Endodermal cell (in vitro differentiated cells): ENCODE data around the gene VWA1. TPM values are rescaled to one million over a fixed set of nuclear protein-coding genes. Genes with fewer than 3 reads are reported as not detected.

Experiments
- DNase-seq: peaks from one replicate; pipeline ENCODE4 v3.0.0-alpha.2; 2017
- H3K27ac ChIP-seq: 2 replicates; pipeline ENCODE4 v1.5.1; 2013; ENCODE audit warnings: mild to moderate bottlenecking, low read depth, low read length, moderate library complexity
- H3K27me3 ChIP-seq: 2 replicates; pipeline ENCODE4 v1.6.1; 2013; ENCODE audit warnings: mild to moderate bottlenecking, low read length, moderate library complexity; ENCODE audit not compliant: insufficient read depth, control insufficient read depth, poor library complexity, severe bottlenecking
- H3K36me3 ChIP-seq: 2 replicates; pipeline ENCODE4 v1.7.0; 2013; ENCODE audit warnings: mild to moderate bottlenecking, low read length, moderate library complexity; ENCODE audit not compliant: control insufficient read depth, insufficient read depth
- H3K4me1 ChIP-seq: one replicate; pipeline ENCODE4 v1.7.0; 2013; ENCODE audit warnings: low read length; ENCODE audit not compliant: control insufficient read depth, insufficient read depth
- H3K4me3 ChIP-seq: 2 replicates; pipeline ENCODE4 v1.5.1; 2013; ENCODE audit warnings: mild to moderate bottlenecking, low read length, moderate library complexity
- H3K9ac ChIP-seq: 2 replicates; pipeline ENCODE4 v1.6.1; 2013; ENCODE audit warnings: mild to moderate bottlenecking, low read length, moderate library complexity; ENCODE audit not compliant: poor library complexity, severe bottlenecking; ENCODE audit errors: extremely low read depth
- H3K9me3 ChIP-seq: 2 replicates; pipeline ENCODE4 v1.6.1; 2013; ENCODE audit warnings: mild to moderate bottlenecking, low read length, moderate library complexity; ENCODE audit not compliant: control insufficient read depth
- H3K27ac Mint-ChIP-seq: 2 replicates; pipeline ENCODE4 v1.8.0; 2020; ENCODE audit warnings: mixed read lengths
- H3K27me3 Mint-ChIP-seq: 2 replicates; pipeline ENCODE4 v1.8.0; 2021; ENCODE audit warnings: mild to moderate bottlenecking, mixed read lengths; ENCODE audit not compliant: insufficient read depth
- H3K36me3 Mint-ChIP-seq: 2 replicates; pipeline ENCODE4 v1.8.0; 2020; ENCODE audit warnings: low read depth, mixed read lengths
- H3K4me1 Mint-ChIP-seq: 2 replicates; pipeline ENCODE4 v1.8.0; 2020; ENCODE audit warnings: mixed read lengths
- H3K4me3 Mint-ChIP-seq: 2 replicates; pipeline ENCODE4 v1.8.0; 2020; ENCODE audit warnings: mild to moderate bottlenecking, moderate library complexity, mixed read lengths
- H3K9me3 Mint-ChIP-seq: 2 replicates; pipeline ENCODE4 v1.8.0; 2020; ENCODE audit warnings: mild to moderate bottlenecking, mixed read lengths
- WGBS, 2 experiments: methylation state at CpG; one replicate each; pipeline versions ENCODE4 v1.1.5 to v1.1.7; 2013; ENCODE audit warnings: missing lambda C conversion rate in 2 of 2, mixed read lengths in 1 of 2; ENCODE audit not compliant: insufficient coverage in 1 of 2, insufficient read length in 1 of 2; 5-methylcytosine and 5-hydroxymethylcytosine counted together
- total RNA-seq, 2 donors: library from RNA; stranded (reverse); fragmentation: NEBNext Ultra II Directional in 1 of 2; extraction: Animal tissue kit (Norgen Biotek cat#: 25700) in 1 of 2; gene quantifications; 2 replicates in 1 of 2; 3 replicates in 1 of 2; pipeline ENCODE4 v1.2.1, GENCODE V29; 2021
- TF ChIP-seq, protein P1 (sequence below): fragments of 200-600 bp; sonication (generic); conservative IDR thresholded peaks from 2 replicates; pipeline ENCODE4 v1.5.0; 2021; ENCODE audit warnings: antibody characterized with exemption, mild to moderate bottlenecking

The VWA1 gene
- total RNA-seq, 2 donors from 2014 or later: 12.7 to 17.4 TPM

DNA sequence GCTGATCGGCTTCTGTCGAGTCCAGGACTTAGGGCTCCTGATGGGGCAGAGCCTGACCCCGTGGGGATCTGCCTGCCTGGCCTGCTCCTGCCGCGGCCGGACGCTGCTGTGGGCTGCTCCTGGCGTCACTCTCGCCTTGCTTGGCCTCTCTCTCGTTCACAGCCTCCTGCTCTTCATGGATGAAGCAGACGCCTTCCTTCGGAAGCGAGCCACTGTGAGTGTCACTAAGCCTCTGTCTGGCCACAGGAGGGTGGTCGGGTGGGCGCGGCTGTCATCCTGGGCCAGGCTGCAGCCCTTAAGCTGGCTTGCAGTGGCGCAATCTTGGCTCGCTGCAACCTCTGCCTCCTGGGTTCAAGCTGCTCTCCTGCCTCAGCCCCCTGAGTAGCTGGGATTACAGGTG is 52.2 kb downstream of the VWA1 start:
- Mint-ChIP-seq H3K36me3 (peaks cover 48% of the 10 kb centered on the region), H3K27ac (no peak overlapping the region), H3K9me3 (peaks cover 13% of the 10 kb centered on the region), H3K27me3 (no peaks in the 10 kb centered on the region), H3K4me1 (no peaks in the 10 kb centered on the region), H3K4me3 (no peak overlapping the region)
- 96 to 97% methylated on average over 14 to 18 of the region's 18 CpGs for WGBS, 2 experiments
- Histone ChIP-seq H3K4me1 (no peaks in the 10 kb centered on the region), H3K9ac (no peak overlapping the region), H3K36me3 (peaks cover 60% of the 10 kb centered on the region), H3K4me3 (no peak overlapping the region), H3K27ac (no peak overlapping the region), H3K27me3 (no peaks in the 10 kb centered on the region), H3K9me3 (peaks cover 13% of the 10 kb centered on the region)
- TF ChIP-seq, protein P1, sequence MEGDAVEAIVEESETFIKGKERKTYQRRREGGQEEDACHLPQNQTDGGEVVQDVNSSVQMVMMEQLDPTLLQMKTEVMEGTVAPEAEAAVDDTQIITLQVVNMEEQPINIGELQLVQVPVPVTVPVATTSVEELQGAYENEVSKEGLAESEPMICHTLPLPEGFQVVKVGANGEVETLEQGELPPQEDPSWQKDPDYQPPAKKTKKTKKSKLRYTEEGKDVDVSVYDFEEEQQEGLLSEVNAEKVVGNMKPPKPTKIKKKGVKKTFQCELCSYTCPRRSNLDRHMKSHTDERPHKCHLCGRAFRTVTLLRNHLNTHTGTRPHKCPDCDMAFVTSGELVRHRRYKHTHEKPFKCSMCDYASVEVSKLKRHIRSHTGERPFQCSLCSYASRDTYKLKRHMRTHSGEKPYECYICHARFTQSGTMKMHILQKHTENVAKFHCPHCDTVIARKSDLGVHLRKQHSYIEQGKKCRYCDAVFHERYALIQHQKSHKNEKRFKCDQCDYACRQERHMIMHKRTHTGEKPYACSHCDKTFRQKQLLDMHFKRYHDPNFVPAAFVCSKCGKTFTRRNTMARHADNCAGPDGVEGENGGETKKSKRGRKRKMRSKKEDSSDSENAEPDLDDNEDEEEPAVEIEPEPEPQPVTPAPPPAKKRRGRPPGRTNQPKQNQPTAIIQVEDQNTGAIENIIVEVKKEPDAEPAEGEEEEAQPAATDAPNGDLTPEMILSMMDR: no peak
- DNase-seq: no peak

DNA sequence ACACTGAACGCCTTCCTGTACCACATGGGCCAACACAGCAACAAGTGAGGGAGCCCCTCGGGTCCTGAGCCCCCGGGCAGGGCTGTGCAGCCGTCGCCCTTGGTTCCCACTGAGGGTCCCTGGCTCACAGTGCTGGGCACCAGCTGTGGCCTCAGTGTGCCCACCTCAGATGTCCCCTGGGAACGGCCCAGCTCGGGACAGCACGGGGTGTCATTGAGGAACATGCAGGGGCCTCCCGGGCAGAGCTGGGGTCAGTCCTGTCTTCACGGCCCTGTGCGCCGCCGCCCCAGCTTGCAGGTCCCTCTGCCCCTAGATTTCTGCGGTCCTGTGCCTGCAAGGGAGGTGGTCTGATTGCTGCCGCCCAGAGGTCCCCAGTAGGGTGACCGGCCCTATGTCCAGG is 53.7 kb downstream of the VWA1 start:
- WGBS, 2 experiments: 96 to 97% methylated on average over 15 to 16 of the region's 16 CpGs
- Mint-ChIP-seq H3K36me3 (peaks cover 57% of the 10 kb centered on the region), H3K9me3 (peaks cover 18% of the 10 kb centered on the region), H3K4me1 (no peaks in the 10 kb centered on the region), H3K27me3 (no peaks in the 10 kb centered on the region), H3K27ac (no peak overlapping the region), H3K4me3 (no peak overlapping the region)
- DNase-seq: no peak
- H3K9me3 ChIP-seq: peaks cover 13% of the 10 kb centered on the region
- H3K27ac ChIP-seq: no peak overlapping the region
- TF ChIP-seq, protein P1: no peak
- H3K36me3 ChIP-seq: peaks cover 58% of the 10 kb centered on the region
- no peaks in the 10 kb centered on the region for H3K27me3 ChIP-seq
- H3K4me3 ChIP-seq: no peak overlapping the region
- no peaks in the 10 kb centered on the region for H3K4me1 ChIP-seq
- H3K9ac ChIP-seq: no peak overlapping the region

DNA sequence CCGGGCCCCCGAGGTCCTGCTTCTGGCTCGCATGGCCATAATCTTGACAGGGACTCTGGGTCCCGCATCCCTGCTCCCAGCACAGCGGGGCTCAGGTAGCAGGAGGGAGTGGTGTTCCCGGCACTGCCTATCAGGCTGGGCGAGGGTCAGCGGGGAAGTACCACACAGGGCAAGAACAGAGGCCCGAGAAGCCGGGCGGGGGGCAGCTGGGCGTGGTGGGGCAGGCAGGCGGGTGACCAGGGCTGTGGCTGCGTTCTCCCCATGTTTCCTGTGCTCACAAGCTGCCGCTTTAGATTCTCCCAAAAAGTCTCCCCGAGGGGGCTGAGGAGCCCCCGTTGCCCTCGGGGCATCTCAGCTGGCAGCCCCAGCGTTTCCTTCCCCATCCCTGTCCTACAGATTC is 54.4 kb downstream of the VWA1 start:
- Histone ChIP-seq H3K9ac (no peak overlapping the region), H3K27me3 (no peaks in the 10 kb centered on the region), H3K4me1 (no peaks in the 10 kb centered on the region), H3K4me3 (no peak overlapping the region), H3K9me3 (peaks cover 13% of the 10 kb centered on the region), H3K36me3 (peaks cover 58% of the 10 kb centered on the region), H3K27ac (no peak overlapping the region)
- no peaks in the 10 kb centered on the region for H3K4me1 Mint-ChIP-seq
- H3K36me3 Mint-ChIP-seq: peaks cover 57% of the 10 kb centered on the region
- no peak overlapping the region for H3K27ac Mint-ChIP-seq
- no peak for DNase-seq
- H3K27me3 Mint-ChIP-seq: no peaks in the 10 kb centered on the region
- peaks cover 18% of the 10 kb centered on the region for H3K9me3 Mint-ChIP-seq
- TF ChIP-seq, protein P1: no peak
- H3K4me3 Mint-ChIP-seq: no peak overlapping the region
- WGBS, 2 experiments: 92 to 96% methylated on average over 11 to 19 of the region's 19 CpGs
